Skin epidermis (tissue), 12 donors: ENCODE data around the gene ZBTB18.

Experiments
- H3K27ac ChIP-seq, 21 experiments: fragments of 200-600 bp; sonication (generic) in 11 of 21; one replicate each; pipeline ENCODE4 v1.5.0; 2020; ENCODE audit warnings: mild to moderate bottlenecking in 3 of 21, inconsistent platforms in 2 of 21, moderate library complexity in 2 of 21
- H3K4me3 ChIP-seq, 7 experiments: fragments of 200-600 bp; sonication (generic) in 2 of 7; one replicate each; pipeline ENCODE4 v1.5.0; 2020; ENCODE audit warnings: inconsistent platforms in 2 of 7, mild to moderate bottlenecking in 2 of 7, moderate library complexity in 1 of 7

ZBTB18 gene

DNA sequence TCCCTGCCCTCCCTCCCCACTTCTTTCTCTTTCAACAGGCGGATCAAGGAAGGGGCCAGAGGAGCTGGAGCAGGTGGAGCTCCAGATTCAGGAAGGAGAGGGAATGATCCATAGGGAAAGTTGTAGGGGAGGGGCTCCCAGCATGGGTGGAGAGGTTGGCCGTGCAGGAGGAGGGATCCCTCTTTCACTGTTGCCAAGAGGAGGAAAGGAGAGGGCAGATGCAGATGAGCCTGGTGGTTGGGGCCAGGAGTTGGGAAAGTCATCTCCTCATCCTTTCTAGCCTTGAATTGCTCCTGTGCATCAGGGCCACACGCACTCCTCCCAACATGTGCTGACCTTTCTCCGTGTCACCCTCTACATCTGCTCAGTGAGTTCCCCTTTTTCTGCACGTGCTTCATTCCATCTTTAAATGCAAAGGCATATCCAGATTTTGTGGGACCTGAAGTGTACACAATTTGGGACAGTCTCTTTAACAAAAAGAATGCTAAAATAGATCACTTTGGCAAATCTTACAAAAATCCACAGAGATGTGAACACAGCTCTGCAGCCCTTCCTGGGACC is 32.4 kb downstream of the ZBTB18 start:
- no peak overlapping the region for H3K4me3 ChIP-seq
- H3K27ac ChIP-seq, result no peak overlapping the region

DNA sequence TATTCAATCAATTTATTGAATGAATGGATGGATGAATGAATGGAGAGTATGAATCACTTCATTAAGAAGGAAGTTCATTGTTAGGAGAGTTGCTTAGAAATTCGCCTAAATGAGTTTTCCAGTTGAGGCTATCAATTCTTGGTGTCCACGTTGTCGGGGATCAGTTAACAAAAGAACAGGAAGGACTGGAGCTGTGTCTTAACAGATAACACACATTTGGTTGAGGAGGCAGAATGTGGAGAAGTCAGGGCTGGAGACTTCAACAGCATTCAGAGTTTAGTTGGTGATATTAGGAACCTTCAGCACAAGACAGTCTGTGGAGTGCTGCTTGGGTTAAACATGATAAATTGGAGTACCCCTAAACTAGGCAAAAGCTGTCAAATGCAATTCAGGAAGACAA is 33.7 kb downstream of the ZBTB18 start:
- H3K4me3 ChIP-seq, result no peak overlapping the region
- H3K27ac ChIP-seq, result no peak overlapping the region

DNA sequence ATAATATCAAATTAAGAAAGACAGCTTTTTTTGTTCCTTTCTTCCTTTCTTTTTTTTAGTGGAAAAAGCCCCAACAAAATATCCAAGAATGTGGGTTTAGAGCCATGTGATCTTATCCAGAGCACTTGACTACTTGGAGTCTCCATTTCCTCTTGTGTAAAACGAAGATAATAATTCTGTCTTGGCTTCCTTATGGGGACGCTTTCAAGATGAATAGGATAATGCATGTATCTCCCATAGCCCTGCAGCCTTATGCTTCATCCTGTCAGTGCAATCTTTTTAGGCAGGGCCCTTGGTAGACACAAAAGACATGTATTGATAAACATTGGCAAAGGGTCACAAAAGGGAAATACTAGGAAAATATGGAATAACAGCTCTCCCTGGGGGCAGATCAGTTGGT is 34.8 kb downstream of the ZBTB18 start:
- H3K27ac ChIP-seq, result no peak overlapping the region
- H3K4me3 ChIP-seq, result no peak overlapping the region

DNA sequence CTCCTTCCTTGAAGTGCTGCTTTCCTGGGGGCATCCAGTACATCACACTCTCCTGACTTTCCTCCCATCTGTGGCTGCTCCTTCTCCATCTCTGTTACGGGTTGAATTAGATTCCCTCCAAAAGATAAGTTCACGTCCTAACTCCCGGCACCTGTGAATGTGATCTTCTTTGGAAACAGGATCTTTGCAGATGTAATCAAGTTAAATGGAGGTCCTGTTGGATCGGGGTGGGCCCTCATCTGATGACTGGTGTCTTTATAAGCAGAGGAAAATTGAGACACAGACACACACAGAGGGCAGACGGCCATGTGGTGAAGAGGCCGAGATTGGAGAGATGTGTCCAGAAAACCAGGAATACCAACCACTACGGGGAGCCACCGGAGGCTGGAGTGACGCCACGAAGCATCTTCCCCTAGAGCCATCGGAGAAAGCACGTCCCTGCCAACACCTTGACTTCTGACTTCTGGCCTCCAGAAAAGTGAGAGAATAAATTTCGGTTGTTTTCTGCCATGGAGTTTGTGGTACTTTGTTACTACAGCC is 36.0 kb downstream of the ZBTB18 start:
- H3K4me3 ChIP-seq, result no peak overlapping the region
- H3K27ac ChIP-seq, result no peak overlapping the region

- Histone ChIP-seq H3K4me3 (no peak overlapping the region), H3K27ac (no peak overlapping the region)
Measured at GRCh38 chr1:244087611-244088010, 36.5 kb downstream of the ZBTB18 start.

GRCh38 chr1:244088161-244088560 is 37.1 kb downstream of the ZBTB18 start:
- H3K4me3 ChIP-seq, result no peak overlapping the region
- H3K27ac ChIP-seq, result no peak overlapping the region

- Histone ChIP-seq H3K4me3 (no peak overlapping the region), H3K27ac (no peak overlapping the region)
Measured at GRCh38 chr1:244089561-244089960, 38.5 kb downstream of the ZBTB18 start.

DNA sequence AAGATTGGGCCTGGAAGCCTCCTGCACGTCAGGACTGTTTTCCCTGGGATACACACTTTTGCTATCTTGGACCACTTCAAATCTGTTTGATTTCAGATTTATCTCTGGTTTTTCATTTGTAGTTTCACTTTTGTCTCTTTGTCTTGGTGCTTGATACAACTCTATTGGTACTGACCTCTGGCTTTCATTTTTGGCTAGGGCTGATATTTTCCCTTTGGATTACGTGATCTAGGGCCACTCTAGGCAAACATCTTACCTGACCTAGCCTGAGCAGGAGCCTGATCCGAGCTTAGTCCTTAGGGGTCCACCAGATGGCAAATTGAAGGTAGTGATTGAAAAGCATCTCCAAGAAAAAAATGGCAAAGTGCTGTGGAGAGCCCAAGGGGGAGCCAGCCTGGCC is 39.6 kb downstream of the ZBTB18 start:
- Histone ChIP-seq H3K4me3 (no peak overlapping the region), H3K27ac (no peak overlapping the region)

- Histone ChIP-seq H3K4me3 (no peak overlapping the region), H3K27ac (peak overlapping the region in 1 of 21 experiments; percentile 64)
Measured at GRCh38 chr1:244092293-244092963, 41.3 kb downstream of the ZBTB18 start.

DNA sequence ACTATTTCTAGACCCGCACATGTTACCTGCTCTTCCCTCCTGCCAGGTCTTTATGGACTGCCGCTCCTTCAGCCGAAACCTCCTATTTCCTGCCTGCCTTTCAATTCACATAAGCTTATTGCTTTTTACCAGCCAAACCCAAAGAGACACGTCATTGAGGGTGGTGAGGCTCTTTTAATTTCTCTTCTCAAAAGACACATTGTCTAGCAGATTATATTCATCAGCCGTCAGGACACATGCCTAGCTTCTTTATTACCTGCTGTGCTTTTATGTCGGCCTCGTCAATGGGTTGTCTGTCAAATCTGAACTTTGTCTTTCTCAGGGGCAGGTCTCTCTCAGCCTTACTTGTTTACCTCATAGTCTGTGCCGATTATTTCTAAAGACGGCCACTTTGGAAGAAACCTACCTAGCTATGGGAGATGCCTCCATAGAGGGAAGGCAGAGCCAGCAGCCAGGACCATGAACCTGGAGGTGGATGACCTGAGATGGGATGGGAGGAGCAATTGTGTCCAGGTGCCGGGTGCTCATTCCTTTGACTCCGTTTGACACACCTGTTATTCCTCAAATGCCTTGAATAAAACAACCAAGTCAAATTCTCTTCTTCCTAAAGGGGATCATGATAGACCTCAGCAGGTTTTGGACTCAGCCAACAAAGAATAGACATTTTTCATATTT is 42.0 kb downstream of the ZBTB18 start:
- Histone ChIP-seq H3K27ac (no peak overlapping the region), H3K4me3 (no peak overlapping the region)

- no peak overlapping the region for H3K4me3 ChIP-seq
- no peak overlapping the region for H3K27ac ChIP-seq
Measured at GRCh38 chr1:244094880-244095528, 43.9 kb downstream of the ZBTB18 start.

DNA sequence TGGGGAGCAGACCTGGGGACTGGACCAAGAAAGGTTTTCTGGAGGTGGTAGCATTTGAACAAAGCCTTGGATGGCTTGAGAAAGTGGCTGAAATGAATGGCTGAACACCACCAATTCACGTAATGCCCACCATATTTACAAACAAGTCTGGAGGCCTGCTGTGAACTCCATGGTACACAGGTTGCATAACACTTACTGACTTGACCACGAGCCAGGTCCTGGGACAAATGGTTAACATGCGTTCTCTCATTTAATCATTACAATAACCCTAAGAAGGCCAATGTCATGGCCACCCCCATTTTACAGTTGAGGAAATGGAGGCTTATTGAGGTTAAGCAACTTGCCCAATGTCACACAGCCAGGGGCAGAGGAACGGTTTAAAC is 44.4 kb downstream of the ZBTB18 start:
- no peak overlapping the region for H3K27ac ChIP-seq
- no peak overlapping the region for H3K4me3 ChIP-seq

DNA sequence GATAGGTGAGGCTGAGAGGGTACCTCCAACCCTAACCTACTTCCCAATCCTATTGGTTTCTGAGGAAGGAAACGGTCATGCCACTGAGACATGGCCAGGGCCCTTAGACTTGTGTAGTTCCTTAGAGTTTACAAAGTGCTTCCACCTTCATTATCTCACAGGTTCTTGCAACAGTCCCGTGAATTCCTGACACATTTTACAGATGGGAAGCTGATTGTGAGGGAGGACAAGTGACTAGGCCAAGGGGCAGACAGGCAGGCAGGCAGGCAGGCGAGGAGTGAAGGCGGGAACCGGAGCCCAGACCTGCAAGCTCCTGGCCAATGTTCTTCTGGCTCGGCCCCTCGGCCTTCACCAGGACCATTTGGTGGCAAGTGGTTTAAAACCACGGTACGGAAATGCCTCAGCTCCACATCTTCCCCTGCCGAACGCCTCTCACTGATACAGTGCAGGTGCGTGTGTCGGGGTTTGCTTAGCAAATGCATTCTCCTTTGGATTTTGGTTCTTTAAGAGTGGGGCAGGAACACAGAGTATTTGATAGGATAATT is 45.1 kb downstream of the ZBTB18 start:
- Histone ChIP-seq H3K4me3 (no peak overlapping the region), H3K27ac (no peak overlapping the region)

- Histone ChIP-seq H3K27ac (no peak overlapping the region), H3K4me3 (no peak overlapping the region)
Measured at GRCh38 chr1:244096691-244097090, 45.6 kb downstream of the ZBTB18 start.

DNA sequence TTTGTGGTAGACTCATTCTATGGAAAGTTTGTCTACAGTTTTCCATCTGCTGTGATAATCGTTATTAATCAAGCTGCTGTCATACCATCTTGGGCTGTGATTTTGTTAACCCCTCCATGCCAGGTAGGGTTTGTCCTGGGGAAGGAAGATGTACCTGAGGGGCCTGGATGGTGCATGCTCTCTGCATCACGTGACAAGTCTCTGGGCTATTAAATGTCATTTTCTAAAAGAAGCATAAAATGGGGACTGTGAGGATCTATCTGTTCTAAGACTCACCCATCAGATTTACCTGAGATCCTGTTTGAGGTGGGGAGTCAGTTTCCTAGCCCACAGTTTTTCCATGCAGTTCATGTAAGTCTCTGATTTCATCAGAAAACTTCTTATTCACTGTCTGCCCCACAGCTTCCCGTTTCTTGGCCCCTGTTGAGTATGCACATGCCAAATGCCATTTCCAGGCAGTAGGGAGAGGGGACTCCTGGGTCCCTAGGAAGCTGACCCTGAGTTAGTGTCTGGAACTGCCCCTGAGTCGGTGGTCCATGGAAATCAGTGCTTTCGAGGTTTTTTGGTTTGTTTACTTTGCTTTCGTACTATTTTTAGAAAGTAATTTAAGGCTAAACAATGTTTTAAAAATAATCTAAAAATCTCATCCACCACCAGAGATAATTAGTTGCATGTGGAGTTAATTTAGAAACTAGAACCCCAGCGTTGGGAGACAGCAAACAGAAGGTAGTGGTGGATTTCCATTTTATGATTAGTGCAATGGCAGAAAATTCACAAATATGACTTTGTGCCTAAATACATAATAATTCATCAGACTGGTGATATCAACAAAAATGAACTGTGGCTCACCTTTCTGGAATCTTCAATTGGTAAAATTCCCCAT is 46.7 kb downstream of the ZBTB18 start:
- Histone ChIP-seq H3K4me3 (no peak overlapping the region), H3K27ac (no peak overlapping the region)

- no peak overlapping the region for H3K4me3 ChIP-seq
- no peak overlapping the region for H3K27ac ChIP-seq
Measured at GRCh38 chr1:244099258-244099930, 48.3 kb downstream of the ZBTB18 start.

DNA sequence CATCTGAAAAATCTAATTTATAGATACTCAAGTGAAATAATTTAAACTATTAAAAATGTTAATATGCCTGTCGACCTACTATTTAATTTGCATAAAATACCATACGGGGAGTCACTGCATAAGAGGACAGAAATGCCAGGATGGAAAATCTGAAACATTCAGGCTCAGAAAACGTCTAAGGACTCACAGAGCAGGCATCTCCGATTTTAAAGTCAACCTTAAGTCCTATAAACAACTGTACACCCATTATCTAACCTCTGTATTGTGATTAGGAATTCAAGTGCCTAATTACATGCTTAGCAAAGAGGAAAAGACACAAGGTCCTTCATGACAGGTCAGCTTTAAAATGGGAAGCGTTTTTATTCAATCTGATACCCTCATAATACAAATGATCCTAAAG is 49.2 kb downstream of the ZBTB18 start:
- no peak overlapping the region for H3K27ac ChIP-seq

GRCh38 chr1:244100704-244101453 is 49.8 kb downstream of the ZBTB18 start:
- no peak overlapping the region for H3K27ac ChIP-seq
- H3K4me3 ChIP-seq, result no peak overlapping the region

More for the DNA sequence above, 49.2 kb downstream of the ZBTB18 start:
- H3K4me3 ChIP-seq, result no peak overlapping the region
